8988T (cell line): Measurements from ENCODE around the gene ANKRD30A.
"Not testable (repeated sequence)": the region's sequence is repeated elsewhere in the genome, so short reads cannot be mapped to it uniquely, and the experiment has no call there.

ENCODE experiments used
- DNase-seq: peaks from one replicate; pipeline ENCODE4 v3.0.0; 2011

The ANKRD30A gene

GRCh38 chr10:37263304-37263703 is 137.9 kb downstream of the ANKRD30A start:
- DNase-seq = no peak

GRCh38 chr10:37268266-37268665 is 142.9 kb downstream of the ANKRD30A start:
- no peak for DNase-seq

- DNase-seq = no peak
Observed at GRCh38 chr10:37269554-37270256, 144.3 kb downstream of the ANKRD30A start.

- no peak for DNase-seq
Observed at GRCh38 chr10:37275216-37275777, 149.9 kb downstream of the ANKRD30A start.

GRCh38 chr10:37285063-37285462 is 159.7 kb downstream of the ANKRD30A start:
- no peak for DNase-seq

- DNase-seq = no peak
Observed at GRCh38 chr10:37289833-37290464, 164.6 kb downstream of the ANKRD30A start.

GRCh38 chr10:37301271-37301670 is 175.9 kb downstream of the ANKRD30A start:
- no peak for DNase-seq

GRCh38 chr10:37304036-37304435 is 178.6 kb downstream of the ANKRD30A start:
- no peak for DNase-seq

- no peak for DNase-seq
Observed at GRCh38 chr10:37314350-37314749, 189.0 kb downstream of the ANKRD30A start.

GRCh38 chr10:37314862-37315261 is 189.5 kb downstream of the ANKRD30A start:
- no peak for DNase-seq

- DNase-seq = no peak
Observed at GRCh38 chr10:37344413-37344812, 219.0 kb downstream of the ANKRD30A start.

GRCh38 chr10:37379991-37380390 is 254.6 kb downstream of the ANKRD30A start:
- DNase-seq = peak; percentile 53

GRCh38 chr10:37381271-37381670 is 255.9 kb downstream of the ANKRD30A start:
- DNase-seq = no peak

- DNase-seq = no peak
Observed at GRCh38 chr10:37384923-37385322, 259.5 kb downstream of the ANKRD30A start.

GRCh38 chr10:37390926-37391325 is 265.5 kb downstream of the ANKRD30A start:
- DNase-seq = no peak

- not testable (repeated sequence) for DNase-seq
Observed at GRCh38 chr10:37400774-37401173, 275.4 kb downstream of the ANKRD30A start.

GRCh38 chr10:37401225-37401624 is 275.8 kb downstream of the ANKRD30A start:
- no peak for DNase-seq

GRCh38 chr10:37403776-37404175 is 278.4 kb downstream of the ANKRD30A start:
- DNase-seq = no peak
